Trophoblast cell (in vitro differentiated cells and primary cell): ENCODE data around the gene GRK1.

Source experiments
- DNase-seq, 2 donors: peaks; one replicate each; pipeline ENCODE4 v3.0.0-alpha.2; 2016
- H2AFZ ChIP-seq: 2 replicates; pipeline ENCODE4 v1.6.1; 2013; ENCODE audit warnings: low read length, moderate library complexity, mild to moderate bottlenecking; ENCODE audit not compliant: insufficient read depth, poor library complexity
- H2AK5ac ChIP-seq: 2 replicates; pipeline ENCODE4 v1.6.1; 2013; ENCODE audit warnings: mild to moderate bottlenecking, low read length
- H2BK120ac ChIP-seq: 2 replicates; pipeline ENCODE4 v1.6.1; 2013; ENCODE audit warnings: low read length, mild to moderate bottlenecking, moderate library complexity; ENCODE audit not compliant: insufficient read depth, poor library complexity
- H2BK12ac ChIP-seq: 2 replicates; pipeline ENCODE4 v1.6.1; 2013; ENCODE audit warnings: mild to moderate bottlenecking, low read length, moderate library complexity
- H2BK5ac ChIP-seq: 2 replicates; pipeline ENCODE4 v1.6.1; 2013; ENCODE audit warnings: low read length, low read depth, moderate library complexity, mild to moderate bottlenecking; ENCODE audit not compliant: poor library complexity
- H3K14ac ChIP-seq: 2 replicates; pipeline ENCODE4 v1.6.1; 2013; ENCODE audit warnings: mild to moderate bottlenecking, low read length
- H3K18ac ChIP-seq: 2 replicates; pipeline ENCODE4 v1.6.1; 2013; ENCODE audit warnings: mild to moderate bottlenecking, low read length
- H3K23ac ChIP-seq: 2 replicates; pipeline ENCODE4 v1.6.1; 2013; ENCODE audit warnings: low read length
- H3K27ac ChIP-seq: 2 replicates; pipeline ENCODE4 v1.5.1; 2013; ENCODE audit warnings: low read depth, mild to moderate bottlenecking, inconsistent platforms, low read length, moderate library complexity
- H3K27me3 ChIP-seq: 2 replicates; pipeline ENCODE4 v1.6.1; 2013; ENCODE audit warnings: inconsistent platforms, mild to moderate bottlenecking, low read length, moderate library complexity; ENCODE audit not compliant: insufficient read depth
- H3K36me3 ChIP-seq, 2 experiments: 1 replicate in 1 of 2; 2 replicates in 1 of 2; pipeline ENCODE4 v1.6.1; 2013; ENCODE audit warnings: low read length in 2 of 2, mild to moderate bottlenecking in 2 of 2, moderate library complexity in 1 of 2; ENCODE audit not compliant: insufficient read depth in 2 of 2, control insufficient read depth in 1 of 2
- H3K4ac ChIP-seq: 2 replicates; pipeline ENCODE4 v1.6.1; 2013; ENCODE audit warnings: low read depth, mild to moderate bottlenecking, low read length, moderate library complexity
- H3K4me1 ChIP-seq, 2 experiments: 1 replicate in 1 of 2; 2 replicates in 1 of 2; pipeline ENCODE4 v1.6.1; 2013; ENCODE audit warnings: low read length in 2 of 2, mild to moderate bottlenecking in 2 of 2, moderate library complexity in 1 of 2; ENCODE audit not compliant: insufficient read depth in 2 of 2, control insufficient read depth in 1 of 2
- H3K4me2 ChIP-seq: 2 replicates; pipeline ENCODE4 v1.6.1; 2013; ENCODE audit warnings: inconsistent platforms, mild to moderate bottlenecking, low read length, moderate library complexity
- H3K4me3 ChIP-seq: 2 replicates; pipeline ENCODE4 v1.5.1; 2013; ENCODE audit warnings: mild to moderate bottlenecking, low read depth, low read length, inconsistent platforms
- H3K79me1 ChIP-seq: one replicate; pipeline ENCODE4 v1.6.1; 2013; ENCODE audit warnings: low read length
- H3K79me2 ChIP-seq: 2 replicates; pipeline ENCODE4 v1.6.1; 2013; ENCODE audit warnings: low read length, mild to moderate bottlenecking; ENCODE audit not compliant: control insufficient read depth, insufficient read depth, poor library complexity
- H3K9ac ChIP-seq: 2 replicates; pipeline ENCODE4 v1.6.1; 2013; ENCODE audit warnings: mild to moderate bottlenecking, low read length
- H3K9me3 ChIP-seq: 2 replicates; pipeline ENCODE4 v1.6.1; 2013; ENCODE audit warnings: low read depth, mild to moderate bottlenecking, control low read depth, inconsistent platforms, low read length; ENCODE audit not compliant: insufficient read depth
- H4K12ac ChIP-seq: 2 replicates; pipeline ENCODE4 v1.6.1; 2013; ENCODE audit warnings: low read depth, mild to moderate bottlenecking, low read length, moderate library complexity
- H4K8ac ChIP-seq: 2 replicates; pipeline ENCODE4 v1.6.1; 2013; ENCODE audit warnings: low read depth, mild to moderate bottlenecking, low read length, moderate library complexity
- H4K91ac ChIP-seq: one replicate; pipeline ENCODE4 v1.6.1; 2013; ENCODE audit warnings: low read depth, mild to moderate bottlenecking, low read length, moderate library complexity
- WGBS: extraction: QIAGEN DNeasy Blood & Tissue Kit; methylation state at CpG from one replicate; pipeline ENCODE4 v1.1.7; 2013; ENCODE audit warnings: missing lambda C conversion rate; ENCODE audit not compliant: insufficient read length, insufficient coverage; ENCODE audit errors: extremely low coverage; 5-methylcytosine and 5-hydroxymethylcytosine counted together

Gene GRK1

DNA sequence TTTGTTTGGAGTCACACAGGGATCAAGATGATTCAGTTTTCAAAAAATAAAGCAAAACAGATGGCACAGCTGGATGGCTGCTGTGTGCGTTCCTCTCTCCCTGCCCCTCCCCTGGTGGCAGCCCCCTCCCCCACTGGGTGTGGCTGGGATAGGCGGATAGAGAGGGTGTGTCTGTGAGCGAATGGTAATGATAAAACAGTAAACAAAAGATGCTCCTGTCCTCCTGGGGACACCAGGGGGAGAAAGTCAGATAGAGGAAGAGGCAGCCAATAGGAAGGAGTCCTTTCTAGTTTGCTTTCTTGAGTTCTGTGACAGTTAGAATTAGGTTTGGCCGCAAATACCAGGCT lies 98.5 kb downstream of the GRK1 start:
- Histone ChIP-seq H3K9ac (no peak overlapping the region), H3K23ac (no peak overlapping the region), H2BK5ac (no peak overlapping the region), H3K4ac (no peak overlapping the region), H3K4me1 (no peaks in the 10 kb centered on the region), H2AFZ (no peak overlapping the region), H3K4me3 (no peak overlapping the region), H3K9me3 (no peaks in the 10 kb centered on the region), H3K79me2 (no peaks in the 10 kb centered on the region), H3K27ac (no peak overlapping the region), H4K8ac (no peak overlapping the region), H4K91ac (no peak overlapping the region), H2BK120ac (no peak overlapping the region), H3K4me2 (no peak overlapping the region), H3K27me3 (no peaks in the 10 kb centered on the region), H3K14ac (no peak overlapping the region), H4K12ac (no peak overlapping the region), H2AK5ac (no peak overlapping the region), H3K36me3 (no peaks in the 10 kb centered on the region), H3K18ac (no peak overlapping the region), H3K79me1 (no peaks in the 10 kb centered on the region), H2BK12ac (no peak overlapping the region)
- no CpG with 5 or more reads among the region's 4 CpGs for WGBS
- DNase-seq = no peak

GRCh38 chr13:113766035-113766800 lies 99.2 kb downstream of the GRK1 start:
- Histone ChIP-seq H3K4me2 (no peak overlapping the region), H3K4ac (no peak overlapping the region), H3K36me3 (no peaks in the 10 kb centered on the region), H3K14ac (no peak overlapping the region), H3K18ac (no peak overlapping the region), H4K12ac (no peak overlapping the region), H3K4me3 (no peak overlapping the region), H3K9me3 (no peaks in the 10 kb centered on the region), H4K8ac (no peak overlapping the region), H3K79me2 (no peaks in the 10 kb centered on the region), H3K4me1 (no peaks in the 10 kb centered on the region), H3K27me3 (no peaks in the 10 kb centered on the region), H3K27ac (no peak overlapping the region), H3K79me1 (no peaks in the 10 kb centered on the region), H3K9ac (no peak overlapping the region), H2AFZ (no peak overlapping the region), H2BK12ac (no peak overlapping the region), H3K23ac (no peak overlapping the region), H2AK5ac (no peak overlapping the region), H2BK120ac (no peak overlapping the region), H2BK5ac (no peak overlapping the region), H4K91ac (no peak overlapping the region)
- no CpG with 5 or more reads among the region's 30 CpGs for WGBS
- no peak for DNase-seq

- Histone ChIP-seq H3K14ac (no peak overlapping the region), H4K12ac (no peak overlapping the region), H3K27ac (no peak overlapping the region), H2AFZ (no peak overlapping the region), H2BK120ac (no peak overlapping the region), H3K23ac (no peak overlapping the region), H3K36me3 (no peaks in the 10 kb centered on the region), H3K4me3 (no peak overlapping the region), H2BK12ac (no peak overlapping the region), H3K79me2 (no peaks in the 10 kb centered on the region), H2AK5ac (no peak overlapping the region), H3K9ac (no peak overlapping the region), H3K79me1 (no peaks in the 10 kb centered on the region), H4K91ac (no peak overlapping the region), H3K4ac (no peak overlapping the region), H3K27me3 (no peaks in the 10 kb centered on the region), H4K8ac (no peak overlapping the region), H2BK5ac (no peak overlapping the region), H3K4me2 (no peak overlapping the region), H3K4me1 (no peaks in the 10 kb centered on the region), H3K18ac (no peak overlapping the region), H3K9me3 (no peaks in the 10 kb centered on the region)
- no peak for DNase-seq
- WGBS = no CpG with 5 or more reads among the region's 2 CpGs
These were observed 100.3 kb downstream of the GRK1 start for GRCh38 chr13:113767366-113767765.

- DNase-seq = no peak
- H3K79me1 ChIP-seq = no peaks in the 10 kb centered on the region
- no peak overlapping the region for H2BK120ac ChIP-seq
- H4K91ac ChIP-seq = no peak overlapping the region
- H3K14ac ChIP-seq = no peak overlapping the region
- H2AK5ac ChIP-seq = no peak overlapping the region
- no peak overlapping the region for H4K8ac ChIP-seq
- H3K4me3 ChIP-seq = no peak overlapping the region
- H2BK12ac ChIP-seq = no peak overlapping the region
- no peak overlapping the region for H2BK5ac ChIP-seq
- no peaks in the 10 kb centered on the region for H3K9me3 ChIP-seq
- no peak overlapping the region for H3K4me2 ChIP-seq
- no peak overlapping the region for H3K4ac ChIP-seq
- WGBS = no CpG with 5 or more reads among the region's 28 CpGs
- H3K79me2 ChIP-seq = no peaks in the 10 kb centered on the region
- H3K27ac ChIP-seq = no peak overlapping the region
- no peak overlapping the region for H3K23ac ChIP-seq
- no peaks in the 10 kb centered on the region for H3K4me1 ChIP-seq
- no peak overlapping the region for H3K9ac ChIP-seq
- H3K36me3 ChIP-seq = no peaks in the 10 kb centered on the region
- no peaks in the 10 kb centered on the region for H3K27me3 ChIP-seq
- no peak overlapping the region for H4K12ac ChIP-seq
- no peak overlapping the region for H2AFZ ChIP-seq
- no peak overlapping the region for H3K18ac ChIP-seq
These were observed 101.2 kb downstream of the GRK1 start for GRCh38 chr13:113768018-113768905.
